HG03108 (cell line): ENCODE results near the gene ASS1.
"Not testable (repeated sequence)": the region's sequence is repeated elsewhere in the genome, so short reads cannot be mapped to it uniquely, and the experiment has no call there.

ENCODE experiments used
- ATAC-seq: cut with Tn5 transposase; IDR thresholded peaks from one replicate; pipeline ENCODE4 v1.9.1; 2021; ENCODE audit warnings: moderate library complexity; ENCODE audit not compliant: unreplicated experiment

ASS1 gene

DNA sequence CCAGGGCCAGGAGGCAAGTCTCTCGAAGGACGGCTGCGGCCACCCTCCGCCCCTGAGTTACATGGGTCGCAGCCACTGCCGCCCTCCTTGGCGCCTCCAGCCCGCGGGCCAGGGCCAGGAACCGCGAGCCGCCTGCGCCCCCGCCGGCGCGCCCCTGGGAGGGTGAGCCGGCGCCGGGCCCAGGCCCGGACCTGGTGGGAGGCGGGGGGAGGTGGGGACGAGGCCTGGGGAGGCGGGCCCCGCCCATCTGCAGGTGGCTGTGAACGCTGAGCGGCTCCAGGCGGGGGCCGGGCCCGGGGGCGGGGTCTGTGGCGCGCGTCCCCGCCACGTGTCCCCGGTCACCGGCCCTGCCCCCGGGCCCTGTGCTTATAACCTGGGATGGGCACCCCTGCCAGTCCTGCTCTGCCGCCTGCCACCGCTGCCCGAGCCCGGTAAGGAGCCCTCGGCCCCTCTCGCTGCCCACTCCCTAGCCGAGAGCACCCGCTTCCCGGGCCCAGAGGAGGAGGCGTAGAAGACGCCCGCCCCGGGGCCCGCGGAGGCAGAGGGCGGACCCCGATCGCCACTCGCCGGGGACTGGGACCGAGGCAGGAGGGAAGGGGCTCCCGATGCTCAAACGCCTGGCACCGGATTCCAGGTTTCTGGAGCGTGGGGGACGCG, at the start of gene ASS1:
Gene ASS1, plus strand, starts transcription at position 397 of the 657 bp plus-strand sequence. CDS start 7,268 bp downstream, outside the sequence.
- ATAC-seq, result no peak

- ATAC-seq, result no peak
Measured at GRCh38 chr9:130395810-130396435, 48.8 kb upstream of the ASS1 start.

DNA sequence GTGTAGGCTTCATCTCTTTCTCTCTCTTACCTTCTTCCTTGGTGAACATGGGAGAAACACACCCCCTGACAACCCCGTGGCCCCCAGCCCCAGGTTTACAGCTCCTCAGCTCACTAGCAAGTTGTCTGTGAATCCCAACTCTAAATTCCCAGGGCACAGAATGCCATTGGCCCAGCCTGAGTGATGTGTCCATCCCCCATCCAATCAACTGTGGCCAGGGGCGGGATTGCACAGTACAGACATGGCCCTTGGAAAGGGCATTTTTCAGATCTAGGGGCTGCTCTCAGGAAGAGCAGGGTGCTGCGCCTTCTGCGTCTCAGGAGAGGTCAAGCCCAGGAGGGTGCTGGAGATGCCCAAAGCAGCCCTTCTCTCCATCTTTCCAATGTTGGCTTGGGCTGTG, 48.2 kb upstream of the ASS1 start:
- ATAC-seq, result no peak

- no peak for ATAC-seq
Measured at GRCh38 chr9:130398487-130399240, 46.1 kb upstream of the ASS1 start.

DNA sequence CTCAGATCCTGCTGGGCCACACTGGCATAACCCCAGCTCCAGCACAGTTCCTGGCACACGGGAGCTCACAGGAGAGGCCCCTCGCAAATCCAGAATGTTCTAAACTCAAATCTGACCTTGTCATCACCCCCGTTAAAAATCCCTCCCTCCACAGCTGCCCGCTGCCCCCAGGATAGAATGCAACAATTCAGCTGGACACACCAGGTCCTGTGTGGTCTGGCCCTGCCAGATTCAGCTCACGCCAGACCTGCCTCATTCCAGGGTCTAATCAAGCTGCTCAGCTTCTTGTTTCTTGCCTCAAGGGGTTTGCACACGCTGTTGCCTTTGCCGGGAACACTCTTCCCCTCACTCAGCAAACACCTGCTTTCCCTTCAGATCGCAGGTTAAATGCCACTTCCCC, 45.0 kb upstream of the ASS1 start:
- no peak for ATAC-seq

DNA sequence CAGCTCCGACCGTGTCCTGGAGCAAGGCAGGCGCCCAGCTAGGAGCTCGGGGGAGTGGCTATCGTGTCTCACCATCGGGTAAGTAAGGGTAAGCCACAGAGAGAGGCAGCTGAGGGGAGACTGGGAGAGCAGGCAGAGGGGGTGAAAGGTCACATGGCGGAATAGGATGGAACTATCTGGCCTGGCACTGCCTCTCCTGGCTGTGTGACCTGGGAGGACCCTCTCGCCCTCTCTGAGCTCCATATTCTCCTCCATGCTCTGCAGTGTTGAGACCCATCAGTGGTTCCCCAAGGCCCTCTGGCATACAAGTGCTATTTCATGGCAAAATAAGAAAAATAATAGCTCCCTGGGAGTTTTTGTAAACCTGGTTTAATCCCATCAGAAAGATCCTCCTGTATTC, 43.9 kb upstream of the ASS1 start:
- ATAC-seq, result no peak

- ATAC-seq, result not testable (repeated sequence)
Measured at GRCh38 chr9:130401742-130402141, 43.0 kb upstream of the ASS1 start.

DNA sequence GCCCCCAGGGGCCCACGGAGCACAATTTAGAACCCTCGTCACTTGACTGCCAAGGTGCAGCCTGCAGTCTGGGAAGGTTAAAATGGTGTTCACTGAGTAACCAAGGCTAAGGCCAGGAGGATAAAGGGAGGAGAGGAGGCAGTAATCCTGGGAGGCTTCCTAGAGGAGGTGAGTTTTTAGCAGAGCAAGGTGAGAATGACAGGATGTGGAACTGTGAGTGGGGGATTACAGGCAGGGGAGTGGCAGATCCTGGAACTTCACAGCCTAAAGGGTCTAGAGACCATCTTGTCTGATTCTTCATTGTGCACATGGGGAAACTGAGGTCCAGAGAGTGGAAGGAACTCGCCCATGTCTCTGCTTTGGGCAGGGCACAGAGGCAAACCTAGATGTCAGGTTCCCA, 42.5 kb upstream of the ASS1 start:
- no peak for ATAC-seq

DNA sequence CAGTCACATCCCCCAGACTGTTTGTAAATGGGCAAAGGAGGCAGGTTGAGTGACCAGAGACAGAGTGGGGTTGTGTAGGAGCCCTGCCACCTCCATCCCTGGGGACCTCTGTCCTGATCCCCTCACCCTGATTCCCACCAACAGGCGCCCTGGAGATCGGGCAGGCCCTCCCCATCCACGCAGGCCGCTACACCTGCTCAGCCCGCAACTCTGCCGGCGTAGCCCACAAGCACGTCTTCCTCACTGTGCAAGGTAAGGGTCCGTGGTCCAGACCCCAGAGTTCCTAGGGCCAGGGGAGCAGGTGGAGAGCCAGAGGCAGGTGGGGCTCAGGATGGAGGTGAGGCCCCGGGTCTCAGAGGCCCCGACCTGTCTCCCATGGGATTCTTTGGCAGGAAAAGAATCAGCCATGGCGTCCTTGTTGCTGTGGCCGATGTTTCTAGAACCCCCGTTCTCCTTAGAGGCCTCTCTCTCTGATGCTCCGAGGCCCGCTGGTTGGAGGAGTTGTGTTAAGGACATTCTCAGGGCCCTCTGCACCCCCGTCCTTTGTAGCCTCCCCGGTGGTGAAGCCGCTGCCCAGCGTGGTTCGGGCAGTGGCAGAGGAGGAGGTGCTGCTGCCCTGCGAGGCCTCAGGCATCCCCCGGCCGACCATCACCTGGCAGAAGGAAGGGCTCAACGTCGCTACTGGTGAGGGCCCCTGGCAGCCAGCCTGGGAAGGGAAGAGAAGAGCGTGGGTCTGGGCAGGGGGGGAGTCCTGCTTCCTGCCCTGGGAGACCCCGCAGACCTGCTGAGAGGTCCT, 41.9 kb upstream of the ASS1 start:
- ATAC-seq, result no peak

DNA sequence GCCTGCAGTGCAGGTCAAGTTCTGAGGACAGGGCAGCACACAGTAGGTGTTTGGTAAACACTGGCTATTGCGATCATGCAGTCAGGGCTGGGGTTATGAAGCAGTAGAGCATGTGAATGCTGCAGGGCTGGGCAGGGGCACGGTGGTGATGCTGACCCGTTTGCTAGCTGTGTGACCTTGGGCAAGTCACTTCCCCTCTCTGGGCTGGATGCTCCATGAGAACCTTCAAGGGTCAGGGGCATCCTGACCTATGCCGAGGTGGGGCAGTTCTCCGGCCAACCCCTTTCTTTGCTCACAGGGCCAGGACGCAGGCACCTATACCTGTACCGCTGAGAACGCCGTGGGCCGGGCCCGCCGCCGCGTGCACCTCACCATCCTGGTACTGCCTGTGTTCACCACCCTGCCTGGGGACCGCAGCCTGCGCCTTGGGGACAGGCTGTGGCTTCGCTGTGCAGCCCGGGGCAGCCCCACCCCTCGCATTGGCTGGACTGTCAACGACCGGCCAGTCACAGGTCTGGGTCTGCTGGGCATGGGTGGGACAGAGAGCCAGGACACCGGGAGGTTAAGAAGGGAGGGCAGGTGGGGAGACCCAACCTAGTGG, 39.0 kb upstream of the ASS1 start:
- ATAC-seq, result no peak

- no peak for ATAC-seq
Measured at GRCh38 chr9:130406278-130406895, 38.4 kb upstream of the ASS1 start.

DNA sequence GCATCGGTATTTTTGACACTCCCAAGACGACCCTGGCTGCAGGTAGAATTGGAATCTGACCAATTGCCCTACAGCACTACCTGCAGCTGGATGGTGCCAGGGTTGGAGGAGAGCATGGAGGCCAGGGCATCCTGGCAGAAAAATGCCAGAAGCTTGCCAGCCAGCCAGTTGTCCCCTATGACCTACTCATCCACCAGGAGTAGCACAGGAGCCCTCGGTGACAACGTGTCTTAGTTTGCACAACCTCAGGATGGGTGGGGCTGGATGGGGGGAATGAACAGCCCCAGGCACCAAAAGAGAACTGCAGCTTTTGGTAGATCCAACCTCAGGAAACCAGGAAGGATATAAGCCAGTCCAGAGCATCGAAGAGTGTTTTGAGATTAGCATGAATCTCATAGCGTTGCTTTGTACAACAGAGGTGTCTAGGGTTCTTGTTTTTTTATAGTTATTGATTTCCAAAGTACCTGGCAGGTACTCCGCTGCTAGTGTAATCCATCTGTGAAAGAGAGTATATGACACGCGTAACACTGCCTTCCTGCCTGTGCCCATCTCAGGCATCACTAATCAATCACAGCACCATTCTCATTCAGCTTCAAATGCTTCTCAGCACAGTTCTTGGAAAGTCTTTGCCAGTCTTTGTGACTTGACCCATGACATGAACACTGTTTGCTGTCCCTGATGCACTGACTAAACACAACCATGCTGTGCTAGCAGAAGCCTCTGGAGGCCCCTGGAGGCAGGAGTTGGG, 36.7 kb upstream of the ASS1 start:
- ATAC-seq, result no peak

DNA sequence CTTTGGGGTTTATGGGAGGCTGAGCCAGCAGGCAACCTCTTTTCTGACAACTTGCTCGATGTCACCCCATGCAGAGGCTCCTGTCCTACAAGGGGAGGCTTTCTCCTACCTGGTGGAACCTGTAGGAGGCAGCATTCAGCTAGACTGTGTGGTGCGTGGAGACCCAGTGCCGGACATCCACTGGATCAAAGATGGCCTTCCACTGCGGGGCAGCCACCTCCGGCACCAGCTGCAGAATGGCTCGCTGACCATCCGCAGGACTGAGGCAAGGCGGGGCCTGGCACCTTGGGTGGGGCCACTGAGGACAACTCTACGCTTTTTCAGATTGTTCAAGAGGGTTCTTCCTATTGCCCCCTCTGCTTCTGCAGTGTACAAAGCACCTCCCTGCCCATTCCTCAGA, 36.1 kb upstream of the ASS1 start:
- ATAC-seq, result no peak

DNA sequence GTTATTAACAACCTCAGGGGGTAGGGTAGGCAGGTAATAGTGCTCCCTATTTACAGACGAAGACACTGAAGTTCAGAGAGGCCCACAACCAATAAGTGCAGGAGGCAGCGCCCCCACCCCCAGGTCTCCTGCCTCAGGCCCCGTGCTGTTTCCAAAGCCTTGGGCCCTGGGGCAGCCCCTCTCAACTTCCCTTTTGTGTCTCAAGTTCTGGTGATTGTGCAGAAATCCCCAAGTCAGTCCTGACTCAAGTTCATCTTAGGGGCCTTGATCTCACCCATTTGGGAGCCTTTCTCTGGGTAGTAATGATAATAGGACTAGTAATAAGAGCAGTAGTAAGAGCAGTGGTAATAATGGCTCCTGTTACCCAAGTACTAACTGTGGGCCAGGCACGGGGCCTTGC, 35.5 kb upstream of the ASS1 start:
- no peak for ATAC-seq

- ATAC-seq, result no peak
Measured at GRCh38 chr9:130410443-130410842, 34.3 kb upstream of the ASS1 start.

GRCh38 chr9:130411566-130411915, 33.2 kb upstream of the ASS1 start:
- ATAC-seq, result no peak

GRCh38 chr9:130414081-130414731, 30.6 kb upstream of the ASS1 start:
- no peak for ATAC-seq

- no peak for ATAC-seq
Measured at GRCh38 chr9:130414910-130415746, 29.6 kb upstream of the ASS1 start.

DNA sequence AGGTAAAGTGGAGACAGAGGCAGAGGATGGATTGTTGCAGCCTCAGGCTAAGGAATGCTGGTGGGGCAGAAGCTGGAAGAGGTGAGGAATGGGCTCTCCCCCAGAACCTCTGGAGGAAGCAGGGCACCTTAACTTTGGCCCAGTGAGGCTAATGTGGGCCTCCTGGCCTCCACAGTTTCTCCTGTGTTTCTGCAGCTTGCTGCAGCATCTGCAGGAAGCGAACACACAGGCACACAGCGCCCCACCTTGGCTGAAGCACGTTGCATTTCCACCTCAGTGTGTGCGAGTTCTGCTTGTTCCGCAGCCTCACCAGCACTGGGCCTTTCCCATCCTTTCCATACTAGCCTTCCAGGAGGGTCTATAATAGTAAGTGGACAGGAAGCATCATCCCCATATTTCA, 27.2 kb upstream of the ASS1 start:
- no peak for ATAC-seq
